IMR-90 (cell line): ENCODE measurements around the gene MAPK11. TPM values are rescaled to one million over a fixed set of nuclear protein-coding genes. Genes with fewer than 3 reads are reported as not detected.

Experiments used
- ATAC-seq: fragments of 200-7000 bp; cut with Tn5 transposase; 2 replicates; pipeline ENCODE4 v1.9.1; 2020; ENCODE audit warnings: low read depth, mild to moderate bottlenecking, moderate library complexity
- BruUV-seq: library from RNA; stranded (reverse); fragments of 400-500 nt; replicated peaks from 2 replicates; lab custom pipeline; 2021; lab: Mats Ljungman, UMichigan
- CTCF ChIA-PET: fragments of 300-600 bp; formaldehyde crosslinking; extraction: SDS; loops from one replicate; lab custom pipeline; 2021; ENCODE audit warnings: antibody characterized with exemption; lab: Yijun Ruan, JAX
- POLR2A ChIA-PET: fragments of 300-600 bp; sonication (Branson Sonifier 250); formaldehyde crosslinking; loops from one replicate; lab custom pipeline; 2022; ENCODE audit warnings: antibody characterized with exemption; ENCODE audit not compliant: unreplicated experiment; lab: Charles Lee
- DNase-seq: peaks from one replicate; pipeline ENCODE4 v3.0.0; 2013
- H2AFZ ChIP-seq: replicated peaks from 2 replicates; pipeline ENCODE3; 2013; ENCODE audit warnings: low read length, mild to moderate bottlenecking; ENCODE audit not compliant: poor library complexity
- H2AK5ac ChIP-seq: 2 replicates; pipeline ENCODE4 v1.6.1; 2013; ENCODE audit warnings: low read depth, low read length, inconsistent platforms
- H2AK9ac ChIP-seq: replicated peaks from 2 replicates; pipeline ENCODE3; 2013; ENCODE audit warnings: mild to moderate bottlenecking, low read depth, low read length, moderate library complexity; ENCODE audit not compliant: poor library complexity
- H2BK120ac ChIP-seq: 2 replicates; pipeline ENCODE4 v1.6.1; 2013; ENCODE audit warnings: low read depth, low read length, inconsistent platforms
- H2BK15ac ChIP-seq: 3 replicates; pipeline ENCODE4 v1.6.1; 2013; ENCODE audit warnings: low read depth, low read length, inconsistent platforms
- H2BK20ac ChIP-seq: 2 replicates; pipeline ENCODE4 v1.6.1; 2013; ENCODE audit warnings: low read depth, mild to moderate bottlenecking, inconsistent platforms, low read length, moderate library complexity
- H2BK5ac ChIP-seq: 2 replicates; pipeline ENCODE4 v1.6.1; 2013; ENCODE audit warnings: mild to moderate bottlenecking, low read depth, low read length, inconsistent platforms; ENCODE audit not compliant: poor library complexity, severe bottlenecking
- H3K14ac ChIP-seq: replicated peaks from 2 replicates; pipeline ENCODE4 v1.6.1; 2013; ENCODE audit warnings: low read depth, low read length, inconsistent platforms
- H3K18ac ChIP-seq: 2 replicates; pipeline ENCODE4 v1.6.1; 2013; ENCODE audit warnings: low read depth, low read length, control low read depth
- H3K23ac ChIP-seq: 2 replicates; pipeline ENCODE4 v1.6.1; 2013; ENCODE audit warnings: low read depth, low read length, inconsistent platforms
- H3K27ac ChIP-seq: 2 replicates; pipeline ENCODE4 v1.5.1; 2013; ENCODE audit warnings: mild to moderate bottlenecking, control low read depth, low read length; ENCODE audit not compliant: insufficient read depth
- H3K27me3 ChIP-seq: 2 replicates; pipeline ENCODE4 v1.6.1; 2013; ENCODE audit warnings: low read length; ENCODE audit not compliant: control insufficient read depth, insufficient read depth
- H3K36me3 ChIP-seq: 2 replicates; pipeline ENCODE4 v1.6.1; 2013; ENCODE audit warnings: low read length, mixed read lengths; ENCODE audit not compliant: control insufficient read depth, insufficient read depth
- H3K4ac ChIP-seq: 2 replicates; pipeline ENCODE4 v1.6.1; 2013; ENCODE audit warnings: low read depth, low read length, inconsistent platforms
- H3K4me1 ChIP-seq: 2 replicates; pipeline ENCODE4 v1.6.1; 2013; ENCODE audit warnings: low read length, mixed read lengths; ENCODE audit not compliant: control insufficient read depth, insufficient read depth
- H3K4me2 ChIP-seq: 2 replicates; pipeline ENCODE4 v1.6.1; 2013; ENCODE audit warnings: low read depth, mild to moderate bottlenecking, control low read depth, low read length, moderate library complexity
- H3K4me3 ChIP-seq: 2 replicates; pipeline ENCODE4 v1.5.1; 2013; ENCODE audit warnings: low read depth, mild to moderate bottlenecking, control low read depth, low read length, moderate library complexity; ENCODE audit not compliant: insufficient read depth
- H3K56ac ChIP-seq: 2 replicates; pipeline ENCODE4 v1.6.1; 2013; ENCODE audit warnings: low read length, inconsistent platforms; ENCODE audit not compliant: insufficient read depth; ENCODE audit errors: extremely low read depth
- H3K79me1 ChIP-seq, 2 experiments: 2 replicates each; pipeline ENCODE4 v1.6.1; 2013; ENCODE audit warnings: low read length in 2 of 2, inconsistent platforms in 1 of 2, low read depth in 1 of 2
- H3K9ac ChIP-seq: 2 replicates; pipeline ENCODE4 v1.6.1; 2013; ENCODE audit warnings: low read depth, low read length, control low read depth
- H3K9me1 ChIP-seq: 2 replicates; pipeline ENCODE4 v1.6.1; 2013; ENCODE audit warnings: low read length, inconsistent platforms; ENCODE audit not compliant: insufficient read depth
- H3K9me3 ChIP-seq: 2 replicates; pipeline ENCODE4 v1.6.1; 2013; ENCODE audit warnings: low read length; ENCODE audit not compliant: control insufficient read depth, insufficient read depth
- H4K20me1 ChIP-seq: 2 replicates; pipeline ENCODE4 v1.6.1; 2013; ENCODE audit warnings: low read length, inconsistent platforms; ENCODE audit not compliant: insufficient read depth
- H4K5ac ChIP-seq: 2 replicates; pipeline ENCODE4 v1.6.1; 2013; ENCODE audit warnings: mild to moderate bottlenecking, low read depth, low read length, control low read depth
- H4K8ac ChIP-seq, 2 experiments: 2 replicates each; pipeline ENCODE4 v1.6.1; 2013; ENCODE audit warnings: low read depth in 2 of 2, low read length in 2 of 2, control low read depth in 1 of 2, inconsistent platforms in 1 of 2
- H4K91ac ChIP-seq: 2 replicates; pipeline ENCODE4 v1.6.1; 2013; ENCODE audit warnings: low read depth, low read length, inconsistent platforms; ENCODE audit not compliant: insufficient read depth
- BHLHE40 ChIP-seq: fragments of 150-350 bp; IDR thresholded peaks from 2 replicates; pipeline ENCODE4 v1.6.1; 2016; ENCODE audit warnings: mild to moderate bottlenecking, low read depth, low read length
- CEBPB ChIP-seq: IDR thresholded peaks from 2 replicates; pipeline ENCODE4 v1.6.1; 2012; ENCODE audit warnings: low read depth, low read length, improper control_type of control experiment
- CHD1 ChIP-seq: IDR thresholded peaks from 2 replicates; pipeline ENCODE4 v1.6.1; 2012; ENCODE audit warnings: low read depth, low read length, improper control_type of control experiment
- FOS ChIP-seq: fragments of 150-350 bp; IDR thresholded peaks from 2 replicates; pipeline ENCODE4 v1.6.1; 2016; ENCODE audit warnings: low read depth, low read length
- MAFK ChIP-seq: IDR thresholded peaks from 2 replicates; pipeline ENCODE4 v1.6.1; 2012; ENCODE audit warnings: low read depth, low read length, improper control_type of control experiment
- MAZ ChIP-seq: IDR thresholded peaks from 2 replicates; pipeline ENCODE4 v1.6.1; 2012; ENCODE audit warnings: low read depth, mild to moderate bottlenecking, low read length, improper control_type of control experiment, moderate library complexity, borderline replicate concordance
- NFE2L2 ChIP-seq: fragments of 150-350 bp; IDR thresholded peaks from 2 replicates; pipeline ENCODE4 v1.6.1; 2016; ENCODE audit warnings: low read depth, mild to moderate bottlenecking, low read length
- POLR2A ChIP-seq: IDR thresholded peaks from 2 replicates; pipeline ENCODE4 v1.6.1; 2012; ENCODE audit warnings: mild to moderate bottlenecking, low read depth, low read length
- RAD21 ChIP-seq: IDR thresholded peaks from 2 replicates; pipeline ENCODE4 v1.6.1; 2012; ENCODE audit warnings: low read length, improper control_type of control experiment
- RCOR1 ChIP-seq: IDR thresholded peaks from 2 replicates; pipeline ENCODE4 v1.6.1; 2012; ENCODE audit warnings: mild to moderate bottlenecking, low read length, improper control_type of control experiment; ENCODE audit not compliant: insufficient replicate concordance
- RFX5 ChIP-seq: IDR thresholded peaks from 2 replicates; pipeline ENCODE4 v1.8.0; 2012; ENCODE audit warnings: low read depth, mild to moderate bottlenecking, low read length, moderate library complexity
- SMC3 ChIP-seq: fragments of 150-350 bp; IDR thresholded peaks from 2 replicates; pipeline ENCODE4 v1.6.1; 2016; ENCODE audit warnings: low read depth, mild to moderate bottlenecking, antibody characterized with exemption, low read length, moderate library complexity
- WGBS, 2 experiments: methylation state at CpG; one replicate each; pipeline versions ENCODE4 v1.1.5 to v1.1.7; 2013; ENCODE audit warnings: missing lambda C conversion rate in 2 of 2; ENCODE audit not compliant: insufficient read length in 1 of 2; ENCODE audit errors: extremely low coverage in 2 of 2; 5-methylcytosine and 5-hydroxymethylcytosine counted together
- dilution Hi-C: fragments of 300-500 bp; cut with HindIII; formaldehyde crosslinking; loops from one replicate; pipeline ENCODE4 v1.14.3; 2018; ENCODE audit warnings: low sequenced_read_pairs; ENCODE audit not compliant: unreplicated experiment
- in situ Hi-C: fragments of 300-500 bp; cut with MboI; formaldehyde crosslinking; loops from 3 replicates; pipeline ENCODE4 v1.14.3; 2019; ENCODE audit warnings: low sequenced_read_pairs, inconsistent platforms, mixed read lengths
- intact Hi-C: fragments of 100-400 bp; cut with micrococcal nuclease; formaldehyde crosslinking; loops from 2 replicates; pipeline ENCODE4 v1.10.0; 2022
- polyA plus RNA-seq, 3 experiments: library from polyadenylated mRNA; depleted of rRNA; stranded (reverse); fragments of >200 nt; gene quantifications; 2 replicates each; pipeline ENCODE4 v1.2.3, GENCODE V29; 2012; ENCODE audit warnings: low replicate concordance in 1 of 3
- total RNA-seq: library from RNA; depleted of rRNA; stranded (reverse); fragments of >200 nt; gene quantifications from 2 replicates; pipeline ENCODE4 v1.2.3, GENCODE V29; 2012
- TF ChIP-seq, protein P1 (sequence below): fragments of 150-350 bp; IDR thresholded peaks from 2 replicates; pipeline ENCODE4 v1.6.1; 2017; ENCODE audit warnings: mild to moderate bottlenecking, antibody characterized with exemption, low read length, low read depth
- TF ChIP-seq, protein P2 (sequence below): fragments of 150-350 bp; IDR thresholded peaks from 2 replicates; pipeline ENCODE4 v1.6.1; 2016; ENCODE audit warnings: low read depth, mild to moderate bottlenecking, low read length, moderate library complexity, borderline replicate concordance
- TF ChIP-seq, protein P3 (sequence below): conservative IDR thresholded peaks from 2 replicates; pipeline ENCODE4 v1.5.1; 2012; ENCODE audit warnings: mild to moderate bottlenecking, low read depth, low read length, improper control_type of control experiment

Gene MAPK11
- total and polyA plus RNA-seq, 2 of the 4 experiments (the other 2 are of a cell fraction): 8.1 to 14.4 TPM

DNA sequence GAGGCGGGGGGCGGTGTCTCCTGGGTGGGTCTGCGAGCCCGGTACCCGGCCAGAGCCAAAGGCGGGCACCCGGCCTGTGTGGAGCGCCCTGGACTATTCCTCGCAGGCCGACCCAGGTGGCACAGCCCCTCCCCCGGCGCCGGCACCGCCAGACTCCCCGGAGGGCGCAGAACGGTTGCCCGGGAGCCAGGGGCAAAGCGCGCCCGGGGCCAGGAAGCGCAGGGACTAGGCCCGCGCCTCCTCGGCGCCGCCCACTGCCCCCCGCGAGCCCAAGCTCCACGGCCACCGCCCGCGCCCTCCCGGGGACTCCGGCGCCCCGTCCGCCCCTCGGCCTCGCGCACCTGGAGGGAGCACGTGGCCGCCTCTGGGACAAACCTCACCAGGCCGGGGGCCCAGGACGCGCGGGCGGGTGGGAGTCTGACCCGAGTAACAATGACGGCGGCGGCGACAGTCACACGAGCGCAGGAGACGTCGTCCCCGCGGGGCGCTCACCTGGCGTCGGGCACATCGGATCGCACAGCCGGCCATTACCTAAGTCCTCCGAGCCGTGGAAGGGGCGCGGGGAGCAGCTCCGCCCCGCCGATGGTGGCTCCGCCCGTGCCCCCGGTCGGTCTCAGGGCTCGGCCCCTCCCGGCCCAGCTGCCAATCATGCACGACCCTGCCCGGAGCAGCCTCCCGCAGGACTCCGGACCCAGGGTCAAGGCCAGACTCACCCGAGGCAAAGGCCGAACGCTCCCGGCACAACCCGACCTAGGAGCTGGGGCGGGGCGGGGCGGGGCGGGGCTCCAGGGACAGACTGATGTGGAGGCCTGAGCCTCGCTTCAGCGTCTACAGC lies 29.8 kb upstream of the MAPK11 start:
- Histone ChIP-seq H4K8ac (no peak overlapping the region), H3K56ac (no peak overlapping the region), H3K4me3 (no peak overlapping the region), H3K9me3 (no peaks in the 10 kb centered on the region), H3K4me2 (no peak overlapping the region; the same call in 1 of the 2 replicates), H3K27ac (no peak overlapping the region), H3K79me1 (peaks cover 4 to 45% of the 10 kb centered on the region in 2 experiments; a peak in 3 of 4 replicates), H3K9ac (no peak overlapping the region), H2BK5ac (no peak overlapping the region), H2AFZ (no peak overlapping the region), H3K27me3 (no peaks in the 10 kb centered on the region), H3K4ac (no peak overlapping the region), H2BK15ac (no peak overlapping the region), H3K14ac (no peak overlapping the region), H2BK120ac (no peak overlapping the region), H4K5ac (no peak overlapping the region), H4K20me1 (peaks cover 93% of the 10 kb centered on the region), H2BK20ac (no peak overlapping the region), H3K9me1 (peaks cover 11% of the 10 kb centered on the region), H3K4me1 (peaks cover 70% of the 10 kb centered on the region), H2AK9ac (peak overlapping the region; percentile 51), H3K36me3 (peaks cover 23% of the 10 kb centered on the region), H3K18ac (no peak overlapping the region), H4K91ac (no peak overlapping the region), H3K23ac (no peak overlapping the region), H2AK5ac (no peak overlapping the region)
- POLR2A ChIA-PET: no interaction called here
- DNase-seq: no peak
- 36% methylated on average over 46 of the region's 93 CpGs; no CpG with 5 or more reads in 1 of the 2 experiments for WGBS, 2 experiments
- CTCF ChIA-PET: no interaction called here
- ATAC-seq: no peak
- no TSS peak for BruUV-seq
- in situ Hi-C loops: no loop called here
- dilution Hi-C loops: no loop called here
- intact Hi-C loops: no loop called here
- TF ChIP-seq FOS (no peak), RAD21 (no peak), RCOR1 (no peak), SMC3 (no peak), NFE2L2 (no peak), CEBPB (no peak), CHD1 (no peak), MAZ (no peak), RFX5 (no peak), MAFK (no peak), BHLHE40 (no peak), POLR2A (no peak)
- TF ChIP-seq, protein P1, sequence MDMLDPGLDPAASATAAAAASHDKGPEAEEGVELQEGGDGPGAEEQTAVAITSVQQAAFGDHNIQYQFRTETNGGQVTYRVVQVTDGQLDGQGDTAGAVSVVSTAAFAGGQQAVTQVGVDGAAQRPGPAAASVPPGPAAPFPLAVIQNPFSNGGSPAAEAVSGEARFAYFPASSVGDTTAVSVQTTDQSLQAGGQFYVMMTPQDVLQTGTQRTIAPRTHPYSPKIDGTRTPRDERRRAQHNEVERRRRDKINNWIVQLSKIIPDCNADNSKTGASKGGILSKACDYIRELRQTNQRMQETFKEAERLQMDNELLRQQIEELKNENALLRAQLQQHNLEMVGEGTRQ: no peak
- TF ChIP-seq, protein P2, sequence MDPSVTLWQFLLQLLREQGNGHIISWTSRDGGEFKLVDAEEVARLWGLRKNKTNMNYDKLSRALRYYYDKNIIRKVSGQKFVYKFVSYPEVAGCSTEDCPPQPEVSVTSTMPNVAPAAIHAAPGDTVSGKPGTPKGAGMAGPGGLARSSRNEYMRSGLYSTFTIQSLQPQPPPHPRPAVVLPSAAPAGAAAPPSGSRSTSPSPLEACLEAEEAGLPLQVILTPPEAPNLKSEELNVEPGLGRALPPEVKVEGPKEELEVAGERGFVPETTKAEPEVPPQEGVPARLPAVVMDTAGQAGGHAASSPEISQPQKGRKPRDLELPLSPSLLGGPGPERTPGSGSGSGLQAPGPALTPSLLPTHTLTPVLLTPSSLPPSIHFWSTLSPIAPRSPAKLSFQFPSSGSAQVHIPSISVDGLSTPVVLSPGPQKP: no peak
- TF ChIP-seq, protein P3, sequence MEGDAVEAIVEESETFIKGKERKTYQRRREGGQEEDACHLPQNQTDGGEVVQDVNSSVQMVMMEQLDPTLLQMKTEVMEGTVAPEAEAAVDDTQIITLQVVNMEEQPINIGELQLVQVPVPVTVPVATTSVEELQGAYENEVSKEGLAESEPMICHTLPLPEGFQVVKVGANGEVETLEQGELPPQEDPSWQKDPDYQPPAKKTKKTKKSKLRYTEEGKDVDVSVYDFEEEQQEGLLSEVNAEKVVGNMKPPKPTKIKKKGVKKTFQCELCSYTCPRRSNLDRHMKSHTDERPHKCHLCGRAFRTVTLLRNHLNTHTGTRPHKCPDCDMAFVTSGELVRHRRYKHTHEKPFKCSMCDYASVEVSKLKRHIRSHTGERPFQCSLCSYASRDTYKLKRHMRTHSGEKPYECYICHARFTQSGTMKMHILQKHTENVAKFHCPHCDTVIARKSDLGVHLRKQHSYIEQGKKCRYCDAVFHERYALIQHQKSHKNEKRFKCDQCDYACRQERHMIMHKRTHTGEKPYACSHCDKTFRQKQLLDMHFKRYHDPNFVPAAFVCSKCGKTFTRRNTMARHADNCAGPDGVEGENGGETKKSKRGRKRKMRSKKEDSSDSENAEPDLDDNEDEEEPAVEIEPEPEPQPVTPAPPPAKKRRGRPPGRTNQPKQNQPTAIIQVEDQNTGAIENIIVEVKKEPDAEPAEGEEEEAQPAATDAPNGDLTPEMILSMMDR: no peak
